ENCODE measurements around the gene WBP4. TPM values are rescaled to one million over a fixed set of nuclear protein-coding genes. Genes with fewer than 3 reads are reported as not detected.

WBP4 gene
- total and polyA plus RNA-seq, 9 of the 15 experiments (the other 6 are each of a cell fraction or from before 2014, with no cell fraction given) = 5.5 to 12.2 (median 7.9) TPM

GRCh38 chr13:41060082-41060723 lies 1.1 kb upstream of the WBP4 start (continued):
- TF ChIP-seq GTF2E2 (tag; IDR thresholded peaks at IDR 0.05) (no peak), RBM34 (IDR thresholded peaks at IDR 0.05; ENCODE audit: borderline replicate concordance, insufficient read depth, low read length) (no peak), ZNF263 (CRISPR knock-in tag; IDR thresholded peaks at IDR 0.05; ENCODE audit: borderline replicate concordance) (no peak), CHD1 (IDR thresholded peaks at IDR 0.05; ENCODE audit: low read length) (peak; percentile 88), ELK3 (CRISPR knock-in tag; IDR thresholded peaks at IDR 0.05) (no peak), KLF1 (tag; IDR thresholded peaks at IDR 0.05) (no peak), L3MBTL2 (IDR thresholded peaks at IDR 0.05) (peak; percentile 93), KHSRP (IDR thresholded peaks at IDR 0.05) (no peak), ZFP1 (CRISPR knock-in tag; IDR thresholded peaks at IDR 0.05) (no peak), ZNF766 (CRISPR knock-in tag; conservative IDR thresholded peaks at IDR 0.05) (peak; percentile 69; the same call in 1 of the 2 replicates), KAT8 (IDR thresholded peaks at IDR 0.05; ENCODE audit: low read depth) (no peak), PHF8 (IDR thresholded peaks at IDR 0.05; ENCODE audit: borderline replicate concordance, low read length) (peak; percentile 66; the same call in 1 of the 2 replicates), KDM2B (CRISPR knock-in tag; IDR thresholded peaks at IDR 0.05) (no peak), ZNF3 (CRISPR knock-in tag; IDR thresholded peaks at IDR 0.05) (no peak), TGIF2 (CRISPR knock-in tag; IDR thresholded peaks at IDR 0.05) (no peak), LEF1 (IDR thresholded peaks at IDR 0.05) (0 out of 2 replicates have a peak, but pooled peaks have one; percentile 50), TBL1XR1 (IDR thresholded peaks at IDR 0.05; ENCODE audit: low read length in 2 of 2) (no peak), SMAD4 (CRISPR knock-in tag; conservative IDR thresholded peaks at IDR 0.05) (peak; percentile 81; the same call in 1 of the 2 replicates), FOXJ3 (CRISPR knock-in tag; IDR thresholded peaks at IDR 0.05) (no peak), MLX (CRISPR knock-in tag; conservative IDR thresholded peaks at IDR 0.05) (no peak), HDAC6 (IDR thresholded peaks at IDR 0.05; ENCODE audit: low read depth, low read length) (no peak), ELF4 (CRISPR knock-in tag; IDR thresholded peaks at IDR 0.05) (no peak), RBM17 (IDR thresholded peaks at IDR 0.05; ENCODE audit: borderline replicate concordance, low read depth, low read length) (no peak), ZNF143 (CRISPR knock-in tag; IDR thresholded peaks at IDR 0.05) (no peak), CBX8 (IDR thresholded peaks at IDR 0.05; ENCODE audit: borderline replicate concordance, extremely low read depth, low read depth, low read length, poor library complexity, severe bottlenecking) (no peak), NFATC3 (IDR thresholded peaks at IDR 0.05) (no peak), GATA2 (CRISPR knock-in tag; IDR thresholded peaks at IDR 0.05) (no peak), NONO (IDR thresholded peaks at IDR 0.05; ENCODE audit: low read depth in 2 of 2, low read length in 1 of 2) (peak in 1 of 2 experiments; percentile 30; a peak in 1 of 4 replicates), RBFOX2 (IDR thresholded peaks at IDR 0.05; ENCODE audit: low read depth, low read length) (peak; percentile 89), HNRNPK (IDR thresholded peaks at IDR 0.05; ENCODE audit: low read depth, low read length, poor library complexity, severe bottlenecking) (no peak)

Measured in K562 (cell line).